ENCODE measurements around the gene NDUFS8.
A peak's percentile ranks its signal among the peaks of the same experiment; 100 is the strongest.

NDUFS8 gene

DNA sequence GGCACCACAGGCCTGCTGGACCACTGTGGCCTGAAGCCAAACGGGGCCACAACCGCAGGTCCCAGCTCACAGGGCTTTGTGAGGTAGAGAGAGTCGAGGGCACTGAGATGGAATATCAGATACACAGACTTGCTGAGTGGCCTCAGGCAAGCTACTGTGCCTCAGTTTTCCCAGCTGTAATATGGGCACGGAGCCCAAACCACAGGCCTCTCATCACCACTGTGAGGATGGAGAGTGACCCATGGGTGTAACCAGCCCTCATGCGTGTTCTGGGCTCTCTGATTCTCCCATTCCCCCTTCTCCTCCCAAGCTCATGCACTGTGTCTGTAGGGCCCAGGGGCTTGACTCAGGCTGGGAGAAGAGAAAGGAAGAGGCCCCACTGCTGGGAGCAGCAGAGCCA lies 30.8 kb upstream of the NDUFS8 start:
- no peak overlapping the region for H2BK12ac ChIP-seq (ENCODE audit: low read length in 2 of 2)
- no peak overlapping the region for H2AFZ ChIP-seq (ENCODE audit: low read depth, low read length)
- no peak overlapping the region for H2BK120ac ChIP-seq (ENCODE audit: low read depth, low read length)
- H3K9ac ChIP-seq (ENCODE audit: low read length) = no peak overlapping the region
- no peak overlapping the region for H4K8ac ChIP-seq (ENCODE audit: low read length)
- no peak overlapping the region for H3K27ac ChIP-seq (ENCODE audit: low read length, poor library complexity, severe bottlenecking)
- peaks cover 16% of the 10 kb centered on the region for H3K4me1 ChIP-seq (ENCODE audit: control insufficient read depth, insufficient read depth, low read depth, low read length)
- no peaks in the 10 kb centered on the region for H3K9me3 ChIP-seq (ENCODE audit: control insufficient read depth, low read length)
- no peak overlapping the region for H4K91ac ChIP-seq (ENCODE audit: low read length)
- no peak overlapping the region for H2AK5ac ChIP-seq (ENCODE audit: low read length, severe bottlenecking)
- H3K4me2 ChIP-seq (ENCODE audit: low read length, poor library complexity, severe bottlenecking) = no peak overlapping the region
- DNase-seq = no peak
- H3K18ac ChIP-seq (ENCODE audit: low read depth in 1 of 2, low read length in 2 of 2) = no peak overlapping the region
- no peaks in the 10 kb centered on the region for H3K27me3 ChIP-seq (ENCODE audit: control insufficient read depth in 1 of 2, insufficient read depth in 1 of 2, low read length in 2 of 2)
- H2BK15ac ChIP-seq (ENCODE audit: low read depth, poor library complexity, severe bottlenecking) = no peak overlapping the region
- no peak overlapping the region for H3K14ac ChIP-seq (ENCODE audit: low read length in 2 of 2)
- 96% methylated on average over 4 of the region's 5 CpGs for WGBS
- H3K79me1 ChIP-seq (replicated peaks; ENCODE audit: low read length, poor library complexity, severe bottlenecking) = no peaks in the 10 kb centered on the region
- no peak overlapping the region for H3K4me3 ChIP-seq (ENCODE audit: insufficient read depth in 1 of 2, low read depth in 1 of 2, low read length in 2 of 2)
- no peak overlapping the region for H3K4ac ChIP-seq (ENCODE audit: low read depth in 1 of 2, low read length in 2 of 2)
- H3K23ac ChIP-seq (ENCODE audit: low read length in 2 of 2) = no peak overlapping the region
- no peak overlapping the region for H2BK5ac ChIP-seq (ENCODE audit: low read depth, low read length, poor library complexity, severe bottlenecking)
- H3K36me3 ChIP-seq (ENCODE audit: control insufficient read depth in 1 of 2, insufficient read depth in 2 of 2, low read depth in 1 of 2, low read length in 2 of 2) = peaks cover 0 to 30% of the 10 kb centered on the region in 2 experiments

DNA sequence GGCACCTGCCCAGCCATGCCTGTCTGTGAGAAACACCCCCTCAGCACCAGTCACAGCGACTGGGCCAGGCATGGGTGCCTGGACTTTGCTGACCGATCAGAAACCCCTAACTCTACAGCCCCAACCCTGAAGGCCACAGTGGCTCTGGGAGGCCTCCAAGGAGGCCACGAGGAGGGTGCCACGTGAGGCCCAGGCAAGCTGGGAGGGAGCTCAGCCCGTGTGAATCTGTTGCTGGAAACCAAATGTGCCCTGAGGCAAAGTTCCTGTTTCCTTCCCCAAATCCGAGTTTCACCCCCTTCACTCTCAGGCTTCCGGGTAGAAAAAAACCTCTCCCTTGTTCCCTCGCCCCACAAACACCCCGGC lies 27.9 kb upstream of the NDUFS8 start:
- no peak overlapping the region for H4K91ac ChIP-seq (ENCODE audit: low read length)
- no peak overlapping the region for H2AFZ ChIP-seq (ENCODE audit: low read depth, low read length)
- H3K36me3 ChIP-seq (ENCODE audit: control insufficient read depth in 1 of 2, insufficient read depth in 2 of 2, low read depth in 1 of 2, low read length in 2 of 2) = peaks cover 0 to 13% of the 10 kb centered on the region in 2 experiments
- H3K4me2 ChIP-seq (ENCODE audit: low read length, poor library complexity, severe bottlenecking) = no peak overlapping the region
- H3K4me1 ChIP-seq (ENCODE audit: control insufficient read depth, insufficient read depth, low read depth, low read length) = peaks cover 16% of the 10 kb centered on the region
- H2AK5ac ChIP-seq (ENCODE audit: low read length, severe bottlenecking) = no peak overlapping the region
- no peak for DNase-seq
- H3K79me1 ChIP-seq (replicated peaks; ENCODE audit: low read length, poor library complexity, severe bottlenecking) = no peaks in the 10 kb centered on the region
- no peak overlapping the region for H2BK12ac ChIP-seq (ENCODE audit: low read length in 2 of 2)
- H3K23ac ChIP-seq (ENCODE audit: low read length in 2 of 2) = peak overlapping the region in 1 of 2 experiments; percentile 77
- H3K4ac ChIP-seq (ENCODE audit: low read depth in 1 of 2, low read length in 2 of 2) = no peak overlapping the region
- no peaks in the 10 kb centered on the region for H3K9me3 ChIP-seq (ENCODE audit: control insufficient read depth, low read length)
- H3K4me3 ChIP-seq (ENCODE audit: insufficient read depth in 1 of 2, low read depth in 1 of 2, low read length in 2 of 2) = no peak overlapping the region
- no peak overlapping the region for H3K27ac ChIP-seq (ENCODE audit: low read length, poor library complexity, severe bottlenecking)
- no peaks in the 10 kb centered on the region for H3K27me3 ChIP-seq (ENCODE audit: control insufficient read depth in 1 of 2, insufficient read depth in 1 of 2, low read length in 2 of 2)
- H3K9ac ChIP-seq (ENCODE audit: low read length) = no peak overlapping the region
- no peak overlapping the region for H3K14ac ChIP-seq (ENCODE audit: low read length in 2 of 2)
- no peak overlapping the region for H3K18ac ChIP-seq (ENCODE audit: low read depth in 1 of 2, low read length in 2 of 2)
- H2BK15ac ChIP-seq (ENCODE audit: low read depth, poor library complexity, severe bottlenecking) = no peak overlapping the region
- WGBS = 83% methylated on average over 9 of the region's 9 CpGs
- H2BK120ac ChIP-seq (ENCODE audit: low read depth, low read length) = no peak overlapping the region
- H2BK5ac ChIP-seq (ENCODE audit: low read depth, low read length, poor library complexity, severe bottlenecking) = no peak overlapping the region
- H4K8ac ChIP-seq (ENCODE audit: low read length) = no peak overlapping the region

DNA sequence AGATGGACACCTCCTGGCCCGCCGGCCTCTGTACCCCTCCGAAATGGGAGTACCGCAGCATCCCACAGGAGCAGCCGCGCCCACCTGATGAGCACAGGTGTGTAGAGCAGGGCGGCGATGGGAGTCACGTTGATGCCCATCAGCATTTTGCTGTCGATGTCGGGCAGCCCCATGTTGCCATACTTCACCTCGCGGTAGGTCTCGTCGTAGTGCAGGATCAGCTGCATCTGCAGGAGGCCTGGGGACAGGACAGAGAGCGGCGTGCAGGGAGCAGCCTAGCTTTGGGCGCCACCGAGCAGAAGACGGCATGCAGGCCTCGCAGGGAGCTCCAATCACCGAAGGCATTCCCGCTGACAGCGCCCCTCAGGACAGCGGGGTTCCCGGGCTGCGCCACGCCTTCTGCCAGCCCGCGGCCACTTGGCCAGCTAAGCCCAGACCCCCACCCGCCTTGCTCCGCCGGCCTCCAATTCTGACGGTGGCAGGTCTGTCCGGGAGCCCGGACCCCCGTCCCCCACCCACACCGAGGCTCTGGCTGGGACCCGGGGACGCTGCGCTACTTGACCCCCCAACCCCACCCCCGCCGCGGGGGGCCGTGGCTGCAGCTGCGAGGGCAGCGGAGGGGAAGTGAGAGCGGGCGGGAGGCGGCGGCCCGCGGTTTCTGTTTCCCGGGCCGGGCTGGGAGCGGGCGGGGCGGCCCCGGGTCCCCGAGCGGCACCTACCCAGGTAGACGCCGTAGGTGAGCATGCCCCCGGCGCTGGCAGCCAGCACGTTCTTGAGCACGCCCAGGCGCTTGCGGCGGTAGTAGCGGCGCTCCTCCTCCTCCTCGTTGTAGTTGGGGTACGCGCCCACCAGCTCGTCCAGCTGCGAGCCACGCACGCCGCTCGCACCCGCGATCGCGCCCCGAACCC lies 27.3 kb upstream of the NDUFS8 start:
- Histone ChIP-seq H4K8ac (ENCODE audit: low read length) (no peak overlapping the region), H3K14ac (ENCODE audit: low read length in 2 of 2) (peak overlapping the region in 1 of 2 experiments; percentile 92), H2AK5ac (ENCODE audit: low read length, severe bottlenecking) (no peak overlapping the region), H3K27me3 (ENCODE audit: control insufficient read depth in 1 of 2, insufficient read depth in 1 of 2, low read length in 2 of 2) (no peaks in the 10 kb centered on the region), H2BK12ac (ENCODE audit: low read length in 2 of 2) (peak overlapping the region in 1 of 2 experiments; percentile 76), H3K4me3 (ENCODE audit: insufficient read depth in 1 of 2, low read depth in 1 of 2, low read length in 2 of 2) (peak overlapping the region; percentile 68 to 81), H2BK15ac (ENCODE audit: low read depth, poor library complexity, severe bottlenecking) (no peak overlapping the region), H2BK120ac (ENCODE audit: low read depth, low read length) (peak overlapping the region; percentile 66), H3K4me2 (ENCODE audit: low read length, poor library complexity, severe bottlenecking) (peak overlapping the region; percentile 85), H3K27ac (ENCODE audit: low read length, poor library complexity, severe bottlenecking) (no peak overlapping the region), H3K4ac (ENCODE audit: low read depth in 1 of 2, low read length in 2 of 2) (peak overlapping the region in 1 of 2 experiments; percentile 60), H3K36me3 (ENCODE audit: control insufficient read depth in 1 of 2, insufficient read depth in 2 of 2, low read depth in 1 of 2, low read length in 2 of 2) (peaks cover 0 to 12% of the 10 kb centered on the region in 2 experiments), H4K91ac (ENCODE audit: low read length) (no peak overlapping the region), H3K23ac (ENCODE audit: low read length in 2 of 2) (peak overlapping the region in 1 of 2 experiments; percentile 72), H3K79me1 (replicated peaks; ENCODE audit: low read length, poor library complexity, severe bottlenecking) (no peaks in the 10 kb centered on the region), H3K9me3 (ENCODE audit: control insufficient read depth, low read length) (no peaks in the 10 kb centered on the region), H3K4me1 (ENCODE audit: control insufficient read depth, insufficient read depth, low read depth, low read length) (peaks cover 16% of the 10 kb centered on the region), H3K9ac (ENCODE audit: low read length) (no peak overlapping the region), H2BK5ac (ENCODE audit: low read depth, low read length, poor library complexity, severe bottlenecking) (no peak overlapping the region), H2AFZ (ENCODE audit: low read depth, low read length) (peak overlapping the region; percentile 72), H3K18ac (ENCODE audit: low read depth in 1 of 2, low read length in 2 of 2) (peak overlapping the region in 1 of 2 experiments; percentile 95)
- DNase-seq = no peak
- WGBS = 20% methylated on average over 54 of the region's 86 CpGs

DNA sequence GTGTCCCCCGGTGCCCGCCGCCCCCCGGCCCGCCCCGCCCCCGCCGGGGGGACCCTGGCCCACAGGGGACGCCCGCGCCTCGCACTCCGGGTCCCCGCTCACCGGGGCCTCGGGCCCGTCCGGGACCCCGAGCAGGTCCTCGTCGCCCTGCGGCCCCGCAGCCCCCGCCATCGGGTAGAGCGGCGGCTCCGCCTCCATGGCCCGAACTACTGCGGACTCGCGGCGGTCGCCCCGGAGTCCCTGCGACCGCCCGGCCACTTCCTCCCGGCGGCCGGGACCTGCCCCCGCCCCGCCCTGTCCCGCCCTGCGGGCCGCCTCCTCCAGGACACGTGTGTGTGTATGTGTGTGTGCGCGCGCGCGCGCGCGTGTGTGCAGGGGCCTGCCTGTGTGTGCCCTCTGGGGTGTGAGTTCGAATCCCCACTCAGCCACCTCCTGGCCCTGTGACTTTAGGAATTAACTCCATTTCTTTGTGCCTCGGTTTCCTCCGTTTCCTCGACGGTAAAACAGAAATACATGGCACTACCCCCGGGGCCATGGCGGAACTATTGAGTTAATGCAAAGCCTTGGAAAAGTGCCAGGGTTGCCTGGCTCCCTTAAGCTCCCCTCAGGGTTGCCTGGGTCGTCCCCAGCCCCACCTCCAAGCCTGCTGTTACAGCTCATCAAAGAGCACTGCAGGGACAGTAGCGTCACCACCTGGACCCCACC lies 26.5 kb upstream of the NDUFS8 start, which contains the start of gene UNC93B1:
TSS of gene UNC93B1 (minus strand) at position 252 of the 705 bp plus-strand sequence. CDS start at position 198, 54 bp downstream.
- peak within 1 kb of the TSS; percentile 71 to 95 for H3K18ac ChIP-seq (ENCODE audit: low read depth in 1 of 2, low read length in 2 of 2)
- no peak within 1 kb of the TSS for H2AK5ac ChIP-seq (ENCODE audit: low read length, severe bottlenecking)
- peak within 1 kb of the TSS; percentile 43 for H4K91ac ChIP-seq (ENCODE audit: low read length)
- no peaks in the 10 kb centered on the region for H3K27me3 ChIP-seq (ENCODE audit: control insufficient read depth in 1 of 2, insufficient read depth in 1 of 2, low read length in 2 of 2)
- H2BK5ac ChIP-seq (ENCODE audit: low read depth, low read length, poor library complexity, severe bottlenecking) = no peak within 1 kb of the TSS
- peak within 1 kb of the TSS; percentile 62 for H2BK15ac ChIP-seq (ENCODE audit: low read depth, poor library complexity, severe bottlenecking)
- H2AFZ ChIP-seq (ENCODE audit: low read depth, low read length) = peak within 1 kb of the TSS; percentile 72
- no peaks in the 10 kb centered on the region for H3K79me1 ChIP-seq (replicated peaks; ENCODE audit: low read length, poor library complexity, severe bottlenecking)
- no peaks in the 10 kb centered on the region for H3K9me3 ChIP-seq (ENCODE audit: control insufficient read depth, low read length)
- 9% methylated on average over 36 of the region's 64 CpGs for WGBS
- peak within 1 kb of the TSS; percentile 7 to 60 for H3K4ac ChIP-seq (ENCODE audit: low read depth in 1 of 2, low read length in 2 of 2)
- peak within 1 kb of the TSS; percentile 66 for H2BK120ac ChIP-seq (ENCODE audit: low read depth, low read length)
- H3K4me3 ChIP-seq (ENCODE audit: insufficient read depth in 1 of 2, low read depth in 1 of 2, low read length in 2 of 2) = peak within 1 kb of the TSS; percentile 68 to 81
- peaks cover 0 to 8% of the 10 kb centered on the region in 2 experiments for H3K36me3 ChIP-seq (ENCODE audit: control insufficient read depth in 1 of 2, insufficient read depth in 2 of 2, low read depth in 1 of 2, low read length in 2 of 2)
- peak within 1 kb of the TSS; percentile 61 for H3K9ac ChIP-seq (ENCODE audit: low read length)
- peak; percentile 78 for DNase-seq
- H3K23ac ChIP-seq (ENCODE audit: low read length in 2 of 2) = peak within 1 kb of the TSS in 1 of 2 experiments; percentile 72
- H2BK12ac ChIP-seq (ENCODE audit: low read length in 2 of 2) = peak within 1 kb of the TSS in 1 of 2 experiments; percentile 76
- peak within 1 kb of the TSS; percentile 85 for H3K4me2 ChIP-seq (ENCODE audit: low read length, poor library complexity, severe bottlenecking)
- H3K14ac ChIP-seq (ENCODE audit: low read length in 2 of 2) = peak within 1 kb of the TSS in 1 of 2 experiments; percentile 92
- H3K27ac ChIP-seq (ENCODE audit: low read length, poor library complexity, severe bottlenecking) = no peak within 1 kb of the TSS
- peak within 1 kb of the TSS; percentile 43 for H4K8ac ChIP-seq (ENCODE audit: low read length)
- peaks cover 24% of the 10 kb centered on the region for H3K4me1 ChIP-seq (ENCODE audit: control insufficient read depth, insufficient read depth, low read depth, low read length)

All from mesenchymal stem cell (in vitro differentiated cells and primary cell).